Amniotic epithelial cell (primary cell): Measurements from ENCODE around the gene ANOS1.
A peak's percentile ranks its signal among the peaks of the same experiment; 100 is the strongest.

Source experiments
- DNase-seq: peaks from one replicate; pipeline ENCODE4 v3.0.0-alpha.2; 2010; ENCODE audit warnings: low read depth

ANOS1 gene, protein sequence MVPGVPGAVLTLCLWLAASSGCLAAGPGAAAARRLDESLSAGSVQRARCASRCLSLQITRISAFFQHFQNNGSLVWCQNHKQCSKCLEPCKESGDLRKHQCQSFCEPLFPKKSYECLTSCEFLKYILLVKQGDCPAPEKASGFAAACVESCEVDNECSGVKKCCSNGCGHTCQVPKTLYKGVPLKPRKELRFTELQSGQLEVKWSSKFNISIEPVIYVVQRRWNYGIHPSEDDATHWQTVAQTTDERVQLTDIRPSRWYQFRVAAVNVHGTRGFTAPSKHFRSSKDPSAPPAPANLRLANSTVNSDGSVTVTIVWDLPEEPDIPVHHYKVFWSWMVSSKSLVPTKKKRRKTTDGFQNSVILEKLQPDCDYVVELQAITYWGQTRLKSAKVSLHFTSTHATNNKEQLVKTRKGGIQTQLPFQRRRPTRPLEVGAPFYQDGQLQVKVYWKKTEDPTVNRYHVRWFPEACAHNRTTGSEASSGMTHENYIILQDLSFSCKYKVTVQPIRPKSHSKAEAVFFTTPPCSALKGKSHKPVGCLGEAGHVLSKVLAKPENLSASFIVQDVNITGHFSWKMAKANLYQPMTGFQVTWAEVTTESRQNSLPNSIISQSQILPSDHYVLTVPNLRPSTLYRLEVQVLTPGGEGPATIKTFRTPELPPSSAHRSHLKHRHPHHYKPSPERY

DNA sequence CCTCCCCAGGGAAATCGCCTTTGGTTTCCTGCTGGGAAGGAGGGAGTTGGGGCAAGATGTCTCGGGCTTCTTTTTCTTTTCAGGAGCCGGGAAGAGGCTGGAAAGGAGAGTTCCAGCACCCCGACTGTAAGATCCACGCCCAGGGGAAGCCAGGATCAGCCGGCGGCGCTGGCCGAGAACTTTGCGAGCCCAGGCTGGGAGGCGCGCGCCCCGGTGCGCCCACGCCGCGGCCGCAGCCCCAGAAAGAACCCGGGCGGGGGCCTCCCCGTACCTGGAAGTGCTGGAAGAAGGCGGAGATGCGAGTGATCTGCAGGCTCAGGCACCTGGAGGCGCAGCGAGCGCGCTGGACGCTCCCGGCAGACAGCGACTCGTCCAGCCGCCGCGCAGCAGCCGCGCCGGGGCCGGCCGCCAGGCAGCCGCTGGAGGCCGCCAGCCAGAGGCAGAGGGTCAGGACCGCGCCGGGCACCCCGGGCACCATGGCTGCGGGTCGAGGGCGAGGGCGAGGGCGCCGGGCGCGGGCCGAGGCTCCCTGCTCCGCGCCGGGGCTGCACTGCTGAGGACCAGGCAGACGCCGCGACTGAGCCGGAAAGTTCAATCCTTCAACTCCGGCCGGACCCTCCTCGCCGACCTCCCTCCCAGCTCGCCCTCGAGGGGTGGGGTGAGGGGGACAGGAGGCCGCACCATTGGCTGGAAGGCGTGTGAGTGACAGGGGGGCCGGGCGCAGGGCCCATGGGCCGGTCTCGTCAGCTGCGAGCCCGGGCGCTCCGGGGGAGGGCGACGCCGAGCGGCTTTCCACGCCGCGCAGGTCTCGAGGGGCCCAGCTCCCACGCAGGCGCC lies at the start of gene ANOS1:
ANOS1 (minus strand) TSS at position 579 of the 837 bp plus-strand sequence; CDS start at position 478, 101 bp downstream.
- DNase-seq: peak; percentile 42

DNA sequence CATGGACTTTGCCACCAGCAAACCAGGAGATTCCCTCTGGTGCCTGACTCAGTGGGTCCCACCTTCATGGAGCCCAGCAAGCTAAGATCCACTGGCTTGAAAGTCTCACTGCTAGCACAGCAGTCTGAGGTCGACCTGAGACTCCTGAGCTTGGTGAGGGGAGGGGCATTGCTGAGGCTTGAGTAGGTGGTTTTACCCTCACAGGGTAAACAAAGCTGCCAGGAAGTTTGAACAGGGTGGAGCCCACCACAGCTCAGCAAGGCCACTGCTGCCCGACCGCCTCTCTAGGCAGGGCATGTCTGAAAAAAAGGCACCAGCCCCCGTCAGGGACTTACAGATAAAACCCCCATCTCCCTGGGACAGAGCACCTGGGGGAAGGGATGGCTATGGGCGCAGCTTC lies 41.2 kb upstream of the ANOS1 start:
- no peak for DNase-seq

DNA sequence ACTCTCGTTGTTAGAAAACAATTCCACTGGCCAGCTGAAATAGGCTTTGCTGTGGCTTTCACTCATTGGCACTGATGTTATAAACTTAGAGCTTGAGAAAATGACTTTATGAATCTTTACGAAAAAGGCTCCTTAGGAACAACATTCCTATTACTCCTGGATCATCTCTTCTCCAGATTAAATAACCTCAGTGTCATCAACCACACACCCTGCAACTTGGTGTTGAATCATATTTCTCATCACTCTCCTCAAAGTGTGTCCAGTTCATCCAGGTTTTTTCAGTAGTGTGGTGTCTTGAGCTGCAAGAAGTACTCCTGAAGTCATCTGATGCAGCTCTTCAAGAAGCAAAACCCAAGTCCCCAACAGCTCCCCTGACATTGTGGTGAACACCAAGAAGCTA lies 28.1 kb upstream of the ANOS1 start:
- DNase-seq: peak; percentile 24

DNA sequence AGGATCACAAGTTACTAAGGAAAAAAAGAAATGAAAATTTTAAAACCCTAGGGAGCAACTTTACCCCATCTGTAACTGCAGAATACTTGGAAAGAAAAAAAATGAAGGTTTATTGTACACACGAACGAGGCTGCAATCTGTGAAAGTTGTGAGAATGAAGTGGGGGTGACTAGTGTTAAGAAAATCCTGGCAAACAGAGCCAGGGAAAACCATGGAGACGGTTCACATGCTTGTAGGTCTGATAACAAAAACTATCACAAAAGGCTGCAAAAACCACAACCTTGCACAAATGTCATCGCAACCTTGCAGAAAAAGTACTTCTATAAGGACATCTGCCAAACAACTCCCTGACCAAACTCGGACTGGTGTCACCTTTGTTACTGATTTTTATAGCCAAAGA lies 26.8 kb upstream of the ANOS1 start:
- DNase-seq: peak; percentile 42

DNA sequence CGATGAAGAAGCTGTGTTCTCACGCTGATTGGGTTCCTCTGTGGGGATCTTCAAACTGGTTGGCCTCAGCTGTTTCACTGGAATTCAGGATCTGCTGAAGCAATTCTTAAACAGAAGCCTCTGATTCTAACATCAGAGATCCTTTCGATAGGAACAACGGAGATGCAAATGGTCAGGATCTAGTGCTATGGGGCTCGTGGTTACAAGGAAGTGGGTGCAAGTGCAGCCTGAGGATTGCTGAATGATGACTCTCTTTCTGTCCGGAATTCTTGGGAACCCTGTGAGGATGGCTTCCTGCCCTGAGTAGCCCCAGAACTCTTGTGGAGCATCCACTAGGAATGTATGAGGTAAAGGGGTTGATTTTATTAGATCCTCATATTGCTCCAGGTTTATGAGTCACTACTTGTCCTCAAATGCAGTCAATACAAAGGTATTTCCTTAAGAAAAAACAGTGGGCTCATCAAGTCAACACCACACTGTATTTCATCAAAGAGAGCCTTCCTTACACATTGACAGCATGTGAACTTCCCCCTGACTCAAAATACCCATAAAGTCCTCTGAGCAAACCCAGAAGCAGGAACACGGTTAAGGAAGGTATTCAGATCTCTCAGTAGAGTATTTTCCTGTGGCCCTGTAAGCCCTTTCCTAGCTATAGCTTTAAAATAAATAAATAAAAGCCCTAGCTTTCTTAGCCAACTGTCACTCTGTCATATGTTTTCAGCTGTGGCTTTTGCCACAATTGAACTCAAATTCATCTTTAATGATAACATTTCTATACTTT lies 25.9 kb upstream of the ANOS1 start:
- peak; percentile 53 for DNase-seq

DNA sequence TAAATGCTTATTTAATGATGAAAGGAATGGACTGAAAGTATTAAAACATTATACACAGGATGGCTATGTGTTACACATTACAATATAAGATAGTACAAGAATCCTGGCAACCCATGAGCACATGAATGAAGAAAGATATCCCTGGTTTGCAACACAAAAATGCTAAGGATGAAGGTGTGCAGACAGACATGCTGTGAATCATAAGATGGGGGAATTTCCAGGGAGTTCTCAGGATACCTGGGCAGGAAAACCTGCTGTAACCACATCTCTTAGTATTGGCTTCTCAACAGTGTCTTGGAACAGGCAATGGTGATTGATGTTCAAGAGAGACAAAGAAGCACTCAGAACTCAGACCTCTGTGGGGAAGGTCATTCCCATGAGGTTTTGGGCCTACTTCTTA lies 23.9 kb upstream of the ANOS1 start:
- no peak for DNase-seq

DNA sequence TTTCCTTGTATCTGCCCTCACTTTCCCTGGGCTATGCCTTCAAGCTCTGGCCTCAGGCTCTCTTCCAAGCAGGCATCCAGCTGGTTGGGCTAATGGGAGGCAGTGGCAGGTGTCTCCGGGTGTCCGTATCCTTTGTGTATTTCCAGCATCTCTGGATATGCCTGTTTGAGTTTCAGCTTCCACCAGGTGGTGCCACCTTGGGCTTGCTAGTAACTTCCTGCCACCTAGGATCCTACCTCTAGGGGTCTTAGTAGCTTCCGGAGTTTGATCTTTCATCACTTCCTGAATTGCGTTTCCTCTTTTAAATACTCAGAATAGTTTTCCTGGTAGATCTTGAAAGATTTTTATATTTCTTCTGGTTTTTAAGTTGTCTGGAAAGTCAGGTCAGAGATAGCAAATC lies 23.2 kb upstream of the ANOS1 start:
- no peak for DNase-seq

DNA sequence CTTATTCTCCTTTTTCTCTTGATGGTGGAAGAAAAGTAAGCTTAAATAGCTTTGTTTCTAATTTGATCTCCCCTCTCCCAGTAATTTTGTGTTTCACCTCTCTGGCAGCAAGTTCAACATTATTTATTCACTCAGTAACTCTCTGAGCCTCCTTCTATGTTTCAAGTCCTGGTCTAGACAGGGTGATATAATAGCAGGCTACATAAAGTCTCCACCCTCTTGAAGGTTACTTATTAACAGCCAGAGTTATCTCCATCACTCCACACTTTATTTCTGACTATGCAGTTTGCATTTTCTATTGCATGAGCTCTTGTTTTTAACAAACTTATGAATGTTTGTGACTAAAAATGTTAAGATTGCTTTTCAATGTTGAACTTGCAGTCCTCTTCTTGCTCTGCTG lies 17.8 kb upstream of the ANOS1 start:
- DNase-seq: no peak

DNA sequence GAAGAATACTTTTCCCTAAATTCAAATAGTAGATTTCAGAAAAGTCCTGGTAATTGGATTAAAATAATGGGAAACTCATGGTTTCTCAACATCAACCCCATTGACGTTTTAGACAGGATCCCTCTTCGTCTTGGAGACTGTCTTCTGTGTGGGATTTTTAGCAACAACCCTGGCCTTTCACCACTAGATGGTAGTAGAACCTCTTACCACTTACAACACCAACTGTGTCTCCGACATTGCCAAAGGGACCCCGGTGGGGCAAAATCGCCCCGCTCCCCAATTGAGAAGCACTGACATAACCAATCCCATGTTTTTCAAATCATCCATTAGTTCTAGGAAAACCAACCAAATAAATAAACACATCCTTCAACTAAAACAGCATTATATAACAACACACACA lies 16.9 kb upstream of the ANOS1 start:
- DNase-seq: peak; percentile 34

DNA sequence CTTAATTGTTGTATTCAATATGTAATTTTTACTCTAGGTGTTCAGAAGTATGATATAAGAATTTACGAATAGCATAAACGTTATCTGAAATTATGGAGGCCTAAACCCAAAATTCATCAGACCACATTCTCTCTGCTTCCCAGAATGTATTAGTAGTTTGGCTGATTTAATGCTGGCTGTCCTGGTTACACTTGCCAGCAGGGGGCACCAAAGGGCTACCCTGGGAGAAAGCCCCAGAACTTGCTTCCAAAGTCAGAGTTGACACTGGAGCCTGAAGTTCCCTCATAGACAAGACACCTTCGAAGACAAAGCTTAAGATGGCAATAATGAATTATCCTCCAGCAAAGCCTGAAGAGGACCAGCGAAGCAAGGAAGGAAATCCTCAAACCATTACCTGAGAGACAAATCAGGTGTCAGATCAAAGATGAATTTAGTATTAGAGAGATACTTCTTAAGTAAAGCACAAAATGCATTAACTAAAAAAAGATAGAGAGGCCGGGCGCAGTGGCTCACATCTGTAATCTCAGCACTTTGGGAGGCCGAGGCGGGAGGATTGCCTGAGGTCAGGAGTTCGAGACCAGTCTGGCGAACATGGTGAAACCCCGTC lies 11.3 kb upstream of the ANOS1 start:
- peak; percentile 19 for DNase-seq

DNA sequence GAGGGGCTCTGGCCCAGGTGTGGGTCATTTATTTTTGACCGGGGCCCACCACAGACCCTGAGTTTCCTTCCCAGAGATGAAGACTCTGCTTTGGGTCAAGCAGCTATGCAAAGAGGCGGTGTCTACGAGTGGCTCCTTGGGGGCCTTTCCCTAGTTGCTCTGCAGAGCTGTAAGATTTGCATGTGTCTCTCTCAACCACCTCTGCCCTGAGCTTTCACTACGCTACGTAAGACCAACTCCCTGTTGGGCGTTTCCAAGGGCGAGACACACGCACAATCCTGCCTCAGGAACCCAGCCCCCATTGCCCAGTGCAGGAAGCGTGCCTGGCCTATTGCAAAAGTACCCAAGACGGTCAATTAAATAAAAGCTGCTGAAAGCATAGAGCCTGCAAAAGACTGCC lies 10.0 kb upstream of the ANOS1 start:
- no peak for DNase-seq

DNA sequence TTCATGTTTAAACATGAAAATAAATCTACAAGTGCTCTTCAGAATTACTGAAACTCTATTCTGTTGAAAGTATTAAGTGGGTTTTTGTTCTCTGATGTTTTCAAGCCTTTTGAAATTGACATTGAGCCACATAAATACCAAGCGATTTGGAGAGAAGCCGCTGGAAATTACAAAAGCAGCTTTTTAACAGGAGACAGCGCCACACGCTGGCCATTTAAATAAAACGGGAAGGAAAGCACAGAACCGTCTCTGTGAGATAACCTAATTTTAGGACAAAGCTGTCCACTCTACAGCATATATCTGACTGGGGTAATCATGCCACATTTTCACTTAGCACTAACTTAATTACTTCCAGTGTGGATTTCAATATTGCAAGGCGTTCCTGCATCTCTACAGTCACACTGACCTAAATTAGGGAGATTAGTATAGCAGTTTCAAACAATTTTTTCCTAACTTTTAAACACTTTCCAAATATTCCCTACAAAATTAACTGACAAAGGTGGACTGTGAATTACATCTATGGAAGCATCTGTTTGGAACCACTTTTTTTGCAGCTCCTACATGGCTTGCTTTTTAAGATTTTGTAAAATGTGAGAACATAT lies 6.8 kb upstream of the ANOS1 start:
- peak; percentile 30 for DNase-seq

DNA sequence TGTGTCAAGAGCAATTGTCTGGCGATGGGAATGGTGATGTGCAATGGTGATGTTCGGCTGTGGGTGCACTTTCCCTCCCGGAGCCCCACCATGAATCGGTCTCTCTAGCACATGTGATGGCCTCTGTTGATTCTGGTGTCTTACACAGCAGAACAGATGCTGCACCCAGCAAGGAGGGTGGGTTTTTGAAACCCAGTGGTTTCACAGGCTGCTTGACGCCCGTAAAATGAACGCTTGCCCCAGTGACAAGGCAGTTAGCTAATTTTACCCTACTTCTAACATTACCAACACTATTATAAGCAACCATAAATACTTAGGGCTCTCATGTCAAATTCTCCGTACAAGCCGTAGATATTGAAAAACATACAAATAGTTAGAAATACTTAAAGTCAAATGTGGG lies 5.9 kb upstream of the ANOS1 start:
- DNase-seq: no peak

DNA sequence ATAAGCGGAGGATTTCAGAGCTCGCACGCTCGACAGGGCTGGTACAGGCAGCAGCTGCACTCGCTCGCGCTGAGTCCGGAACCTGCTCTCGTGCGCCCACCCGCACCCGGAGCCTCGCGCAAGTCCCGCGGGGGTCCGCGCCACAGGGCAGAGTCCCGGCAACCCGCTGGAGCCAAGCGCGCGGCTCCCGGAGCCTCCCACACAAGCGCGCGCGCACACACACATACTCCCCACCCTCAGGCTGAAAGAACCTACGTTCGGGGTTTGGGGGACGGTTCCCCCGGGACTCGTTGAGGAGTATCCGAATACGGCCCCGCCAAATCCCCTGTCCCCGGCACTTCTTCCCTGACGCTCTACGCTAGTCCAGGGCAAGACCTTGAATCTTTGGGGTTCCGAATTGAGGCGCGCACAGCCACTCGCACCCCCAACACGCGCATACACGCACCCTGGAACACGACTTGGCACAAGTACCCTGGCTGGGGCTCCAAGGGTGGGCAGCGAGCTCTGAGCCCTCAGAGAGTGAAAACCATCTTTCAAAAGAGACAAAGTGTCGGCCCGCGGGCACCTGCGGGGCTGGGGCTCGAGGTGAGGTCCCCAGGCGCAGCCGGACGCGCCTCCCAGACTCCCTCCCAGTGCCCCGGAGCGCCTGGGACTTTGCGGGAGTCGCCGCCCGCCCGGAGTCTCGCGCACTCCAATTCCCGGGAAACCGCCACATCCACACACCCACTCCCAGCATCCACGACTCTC lies 952 bp downstream of the ANOS1 start:
- no peak for DNase-seq

DNA sequence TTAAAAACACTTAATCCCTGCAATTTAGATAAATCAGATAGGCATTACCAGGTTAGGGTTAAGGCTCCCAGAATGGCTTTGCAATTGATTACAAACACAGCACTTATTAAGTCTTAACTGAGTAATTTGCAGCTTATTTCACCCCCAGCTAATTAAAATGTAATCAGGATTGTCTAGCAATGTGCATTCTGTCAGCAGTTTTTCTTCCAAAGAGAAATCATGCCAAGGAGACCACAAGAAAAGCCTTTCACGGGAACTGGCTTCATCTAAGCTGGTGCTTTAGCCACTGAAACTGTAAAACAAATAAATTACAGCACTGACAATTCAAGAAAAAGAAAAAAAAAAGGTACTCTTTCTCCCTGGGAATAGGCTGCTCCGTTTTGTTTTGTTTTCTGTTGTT lies 2.1 kb downstream of the ANOS1 start:
- DNase-seq: no peak

DNA sequence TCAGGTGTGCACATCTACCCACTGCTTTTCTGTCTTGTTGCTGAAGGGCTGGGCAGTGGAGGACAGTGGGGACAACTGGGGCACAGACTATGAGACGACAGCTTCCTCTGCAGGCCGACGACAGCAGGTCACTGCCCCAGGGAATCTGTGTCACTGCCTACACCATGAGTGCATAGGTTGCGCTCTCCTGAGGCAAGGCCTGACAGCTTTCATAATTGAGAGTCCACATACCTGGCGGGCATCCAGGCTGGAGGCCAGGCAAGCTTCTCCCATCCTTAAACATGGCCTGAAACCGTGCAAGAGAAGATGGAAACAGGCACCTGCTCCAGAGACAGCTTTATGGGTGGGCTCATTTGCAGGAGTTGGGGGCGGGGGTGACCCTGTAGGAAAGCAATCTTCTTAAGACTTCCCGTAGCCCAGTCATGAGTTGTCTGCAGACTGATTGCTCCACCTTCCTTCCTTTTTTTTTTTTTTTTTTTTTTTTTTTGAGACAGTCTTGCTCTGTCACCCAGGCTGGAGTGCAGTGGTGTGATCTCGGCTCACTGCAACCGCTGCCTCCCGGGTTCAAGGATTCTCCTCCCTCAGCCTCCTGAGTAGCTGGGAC lies 2.9 kb downstream of the ANOS1 start:
- DNase-seq: no peak

DNA sequence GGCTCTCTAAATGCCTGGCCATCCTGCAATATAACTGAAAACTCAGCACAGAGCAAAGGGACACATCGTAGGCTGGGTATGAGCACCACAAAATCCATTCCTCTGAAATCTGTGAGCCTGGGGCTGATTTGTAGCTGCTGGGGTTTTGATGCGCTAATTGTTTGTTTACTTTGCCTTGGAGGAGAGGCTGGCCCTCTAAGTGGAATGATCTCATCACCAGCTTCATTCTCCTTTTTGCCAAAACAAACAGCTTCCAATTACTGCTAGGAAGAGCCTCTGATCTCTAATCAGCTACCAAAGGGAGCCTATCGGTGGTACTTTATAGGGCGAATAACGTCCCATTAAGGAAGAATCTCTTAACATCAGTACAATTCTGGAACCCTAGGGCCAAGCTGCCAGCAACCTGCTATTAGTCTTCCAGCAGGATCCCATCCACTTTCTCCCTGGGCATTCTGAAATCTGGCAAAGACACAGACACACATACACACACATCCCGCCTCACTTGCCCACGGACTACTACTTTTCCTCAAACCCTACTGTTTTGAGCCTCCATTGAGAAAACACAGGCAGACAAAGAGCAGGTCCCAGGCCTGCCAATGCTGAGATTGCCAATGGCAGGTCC lies 5.8 kb downstream of the ANOS1 start:
- no peak for DNase-seq

DNA sequence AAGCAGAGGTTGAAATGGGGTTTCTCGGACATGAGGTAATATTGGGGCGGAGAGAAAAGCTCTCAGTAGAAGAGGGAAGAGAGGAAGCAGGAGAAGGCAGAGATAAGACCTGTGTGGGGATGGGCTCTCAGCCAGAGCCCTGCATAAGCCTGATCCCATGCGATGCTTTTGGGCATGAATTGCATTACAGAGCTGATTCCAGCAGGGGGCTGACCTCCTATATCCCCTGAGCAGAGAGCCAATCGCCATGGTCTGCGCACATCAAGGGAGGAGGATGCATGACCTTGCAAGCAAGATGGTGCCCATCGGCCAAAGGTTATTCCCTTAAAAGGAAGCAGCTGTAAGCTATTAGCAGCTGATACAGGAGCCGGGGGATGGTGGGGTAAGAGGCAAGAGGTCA lies 7.6 kb downstream of the ANOS1 start:
- DNase-seq: peak; percentile 31

DNA sequence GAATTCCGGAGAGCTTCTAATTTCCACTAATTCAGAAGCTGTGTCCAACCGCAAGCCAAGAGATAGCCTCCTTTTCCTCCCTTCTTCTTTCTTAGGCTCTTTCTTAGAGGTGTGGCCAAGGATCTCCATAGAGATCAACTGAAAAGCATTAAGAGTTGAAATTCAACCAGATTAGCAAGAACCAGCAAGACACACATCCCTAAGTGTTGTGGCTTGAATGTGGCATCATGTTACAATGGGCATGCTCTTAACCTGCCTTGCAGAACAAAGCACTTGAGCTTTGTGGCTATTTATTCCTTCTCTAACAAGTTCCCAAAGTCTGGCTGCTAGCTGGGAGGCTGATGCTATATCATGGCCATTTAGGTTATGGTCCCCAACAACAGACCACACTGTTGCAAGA lies 10.4 kb downstream of the ANOS1 start:
- DNase-seq: no peak

DNA sequence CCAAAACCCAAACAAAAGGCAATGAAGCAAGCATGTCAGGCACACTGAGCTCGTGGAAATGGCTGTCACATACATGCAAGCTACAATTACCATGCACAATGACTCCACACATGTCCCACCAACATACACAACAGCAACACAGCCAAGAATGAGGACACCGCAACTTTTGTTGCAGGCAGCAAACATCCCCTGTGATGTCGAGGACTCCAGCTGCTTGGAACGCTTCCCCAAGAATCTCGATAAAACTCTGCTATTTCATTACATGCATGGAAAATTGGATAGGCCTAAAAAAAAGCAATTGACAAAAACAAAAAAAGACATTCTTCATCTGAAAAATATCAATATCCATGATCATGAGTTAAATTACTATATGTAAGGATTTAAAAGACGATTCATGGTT lies 11.8 kb downstream of the ANOS1 start:
- no peak for DNase-seq
